ENCODE results near the gene BUB1.
"Not testable (repeated sequence)": the region's sequence is repeated elsewhere in the genome, so short reads cannot be mapped to it uniquely, and the experiment has no call there.

Gene BUB1

GRCh38 chr2:110602139-110602538, 75.7 kb downstream of the BUB1 start:
- not testable (repeated sequence) for DNase-seq (ENCODE audit: low read depth in 3 of 3)

DNA sequence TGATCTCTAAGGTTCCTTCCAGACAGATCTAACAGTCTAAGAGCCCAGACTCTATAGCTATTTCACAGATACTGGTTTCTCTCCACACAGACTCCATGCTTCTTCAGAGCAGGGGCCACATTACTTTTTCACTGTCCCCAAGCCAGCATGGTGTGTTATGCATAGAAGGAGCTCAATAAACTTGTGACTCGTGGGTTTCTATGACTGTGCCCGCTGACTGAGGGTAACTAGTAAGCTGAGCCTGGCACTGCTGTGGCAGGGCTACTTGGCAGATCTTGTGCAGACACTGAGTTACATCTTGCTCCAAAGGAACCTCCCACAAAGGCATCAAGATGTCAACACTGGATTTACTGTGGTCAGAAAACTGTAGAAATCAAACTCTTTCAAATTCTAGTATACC, 85.9 kb downstream of the BUB1 start:
- DNase-seq (ENCODE audit: low read depth in 3 of 3): not testable (repeated sequence)

DNA sequence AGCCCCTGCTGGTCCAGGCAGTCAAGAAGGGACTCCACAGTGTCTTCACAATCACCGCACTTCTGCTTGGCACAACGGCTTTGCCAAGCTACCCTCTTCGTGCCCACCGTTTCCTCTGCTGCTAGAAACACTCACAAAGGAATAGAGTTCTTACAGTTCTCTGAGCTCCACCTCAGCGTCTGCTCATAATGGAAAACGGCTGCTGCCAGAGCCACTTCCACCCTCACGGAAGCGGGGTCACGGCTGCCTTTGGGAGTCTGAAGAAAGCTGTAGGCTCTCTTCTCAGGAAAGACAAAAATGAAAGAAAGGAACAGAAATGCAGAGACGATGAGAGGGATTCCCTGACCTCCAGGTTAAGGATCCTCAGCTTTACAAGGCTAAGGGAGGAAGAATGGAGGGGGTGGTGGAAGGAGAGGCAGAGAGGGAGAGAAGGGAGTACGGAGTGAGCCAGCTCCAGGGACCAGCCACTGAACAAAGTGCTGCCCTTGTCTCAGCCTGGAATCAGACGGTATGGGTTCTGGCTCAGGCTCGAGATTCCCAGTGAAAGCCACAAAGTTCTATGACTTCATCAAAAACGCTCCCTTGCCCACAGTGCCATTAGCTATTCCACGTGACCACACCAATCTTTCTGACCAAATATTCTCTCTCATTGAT, 88.1 kb downstream of the BUB1 start:
- not testable (repeated sequence) for DNase-seq (ENCODE audit: low read depth in 3 of 3)

DNA sequence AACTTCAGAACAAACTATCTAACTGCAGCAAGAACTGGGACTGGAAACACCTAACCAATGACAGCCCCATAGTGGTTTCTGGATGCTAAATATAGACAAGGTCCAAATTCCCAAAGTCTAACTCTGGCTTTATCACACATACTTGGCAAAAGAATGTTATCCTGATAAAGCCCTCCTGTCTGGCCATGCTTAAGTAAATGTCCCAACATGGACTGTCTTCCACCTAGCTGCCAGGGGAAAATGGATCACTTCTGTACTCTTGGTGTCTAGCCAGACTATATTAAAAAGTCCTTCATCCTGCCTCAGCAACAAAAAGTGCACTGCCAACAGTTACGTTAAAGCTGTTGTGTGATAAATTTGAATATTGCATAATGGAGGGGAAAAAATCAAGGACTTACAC, 89.3 kb downstream of the BUB1 start:
- not testable (repeated sequence) for DNase-seq (ENCODE audit: low read depth in 3 of 3)

Data from stimulated activated CD4-positive, alpha-beta T cell treated with anti-CD3 and anti-CD28 coated beads, TNF-alpha, amount 100 ng/mL, for 24 hours (primary cell).